CD4-positive, alpha-beta T cell treated with Interferon gamma for 1 hour (primary cell): ENCODE measurements around the gene ARPC4.

Source experiments
- DNase-seq: peaks from one replicate; pipeline ENCODE4 v3.0.0-alpha.2; 2020

ARPC4 gene

DNA sequence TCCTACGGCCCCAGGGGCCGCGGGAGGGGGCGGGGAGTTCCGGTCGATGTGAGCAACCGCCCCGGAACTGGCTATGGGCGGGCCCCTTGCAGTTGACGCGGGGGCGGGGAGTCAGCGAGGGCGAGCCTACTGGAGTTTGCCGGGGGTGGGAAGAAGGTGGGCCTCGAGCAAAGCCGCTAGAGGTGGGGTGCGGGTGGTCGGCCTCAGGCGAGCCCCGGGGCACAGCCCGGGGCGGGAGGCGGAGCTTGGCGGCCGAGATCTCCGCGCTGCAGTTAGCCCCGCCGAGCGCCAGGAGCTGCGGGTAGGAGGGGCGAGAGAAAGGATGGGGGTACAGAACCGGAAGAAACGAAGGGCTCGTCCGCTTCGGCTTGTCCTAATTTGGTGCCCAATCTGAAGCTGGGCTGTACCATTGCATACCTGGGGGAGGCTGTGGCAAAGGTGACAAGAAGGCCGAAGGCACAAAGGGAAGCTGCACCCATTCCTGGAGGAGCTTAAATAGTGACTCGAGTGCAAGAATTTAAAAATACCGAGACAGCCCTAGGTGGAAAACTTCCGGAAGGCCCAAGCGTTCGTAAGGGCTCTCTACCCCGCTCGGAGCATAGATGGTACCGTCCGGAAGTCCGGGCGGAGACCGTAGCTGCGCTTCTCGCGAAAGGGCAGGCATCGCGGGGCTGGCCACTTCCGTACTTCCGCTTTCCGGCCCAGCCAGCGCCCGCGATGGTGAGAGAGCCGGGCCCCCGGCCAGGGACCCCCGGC lies at the start of gene ARPC4, which contains the start of gene TADA3:
Gene ARPC4, plus strand, starts transcription at position 678 of the 756 bp plus-strand sequence. Its CDS starts 40 bp downstream, at position 718.
Gene TADA3, minus strand, starts transcription at position 69 of the 756 bp plus-strand sequence. CDS start 1,007 bp downstream, outside the sequence.
- peak; percentile 91 for DNase-seq

DNA sequence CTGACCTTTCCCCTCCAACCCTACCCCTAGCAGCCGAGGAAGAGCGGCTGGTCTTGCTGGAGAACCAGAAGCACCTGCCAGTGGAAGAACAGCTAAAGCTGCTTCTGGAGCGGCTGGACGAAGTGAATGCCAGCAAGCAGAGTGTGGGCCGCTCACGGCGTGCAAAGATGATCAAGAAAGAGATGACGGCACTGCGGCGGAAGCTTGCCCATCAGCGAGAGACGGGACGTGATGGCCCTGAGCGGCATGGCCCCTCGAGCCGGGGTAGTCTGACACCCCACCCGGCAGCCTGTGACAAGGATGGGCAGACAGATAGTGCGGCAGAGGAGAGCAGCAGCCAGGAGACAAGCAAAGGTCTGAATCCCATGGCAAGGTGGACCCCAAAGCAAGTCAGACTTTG lies 49.3 kb upstream of the ARPC4 start:
- DNase-seq = no peak

DNA sequence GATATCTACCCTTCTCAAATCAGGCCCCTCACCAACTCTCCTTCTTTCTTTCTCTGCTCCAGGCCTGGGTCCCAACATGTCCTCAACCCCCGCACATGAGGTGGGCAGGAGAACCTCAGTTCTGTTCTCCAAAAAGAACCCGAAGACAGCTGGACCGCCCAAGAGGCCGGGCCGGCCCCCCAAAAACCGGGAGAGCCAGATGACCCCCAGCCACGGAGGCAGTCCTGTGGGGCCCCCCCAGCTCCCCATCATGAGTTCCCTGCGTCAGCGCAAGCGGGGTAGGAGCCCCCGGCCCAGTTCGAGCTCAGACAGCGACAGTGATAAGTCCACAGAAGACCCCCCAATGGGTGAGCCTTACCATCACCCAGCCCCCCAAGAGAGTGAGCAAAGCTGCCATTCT lies 48.7 kb upstream of the ARPC4 start:
- DNase-seq = no peak

DNA sequence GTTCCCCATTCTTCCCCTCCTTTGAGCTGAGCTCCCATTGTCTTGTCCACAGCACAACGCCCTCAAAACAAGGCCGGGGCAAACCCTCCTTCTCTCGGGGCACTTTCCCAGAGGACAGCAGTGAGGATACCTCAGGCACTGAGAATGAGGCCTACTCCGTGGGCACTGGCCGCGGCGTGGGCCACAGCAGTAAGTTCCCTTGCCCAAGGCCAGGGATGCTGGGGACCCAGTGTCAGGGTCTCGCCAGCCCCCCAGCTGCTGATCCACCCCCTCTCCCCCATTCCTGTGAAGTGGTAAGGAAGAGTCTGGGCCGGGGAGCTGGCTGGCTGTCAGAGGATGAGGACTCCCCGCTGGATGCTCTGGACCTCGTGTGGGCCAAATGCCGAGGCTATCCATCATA lies 47.4 kb upstream of the ARPC4 start:
- no peak for DNase-seq

DNA sequence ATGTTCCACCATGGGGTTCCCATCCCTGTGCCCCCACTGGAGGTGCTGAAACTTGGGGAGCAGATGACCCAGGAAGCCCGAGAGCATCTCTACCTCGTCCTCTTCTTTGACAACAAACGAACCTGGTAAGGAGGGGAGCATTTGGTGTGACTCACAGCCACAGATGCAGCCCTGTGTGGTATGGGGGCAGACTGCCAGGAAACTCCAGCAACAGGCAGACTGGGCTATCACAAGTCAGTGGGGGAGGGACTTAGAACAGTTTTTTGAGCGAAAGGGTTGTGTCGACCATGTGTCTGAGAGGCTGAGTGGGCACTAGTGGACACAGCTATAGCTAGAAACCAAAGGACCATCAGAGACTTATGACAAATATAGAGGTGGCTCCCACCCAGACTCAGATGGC lies 46.6 kb upstream of the ARPC4 start:
- DNase-seq = no peak

DNA sequence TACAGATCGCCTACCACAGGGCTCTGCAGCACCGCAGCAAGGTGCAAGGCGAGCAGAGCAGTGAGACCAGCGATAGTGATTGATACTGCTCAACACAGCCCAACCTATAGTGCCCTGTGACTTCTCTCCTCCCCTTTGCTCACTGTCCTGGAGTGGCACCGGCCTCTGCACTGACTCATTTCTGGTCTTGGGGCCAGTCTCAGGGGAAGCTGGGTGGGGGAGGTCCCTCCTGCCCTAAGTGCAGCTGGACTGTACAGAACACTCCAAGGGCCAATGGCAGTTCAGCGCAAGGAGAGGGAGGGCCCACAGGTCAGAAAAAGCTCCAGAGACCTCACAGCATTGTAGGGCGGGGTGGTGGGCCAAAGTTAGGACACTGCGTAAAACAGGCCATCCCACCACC lies 45.6 kb upstream of the ARPC4 start:
- DNase-seq = no peak

DNA sequence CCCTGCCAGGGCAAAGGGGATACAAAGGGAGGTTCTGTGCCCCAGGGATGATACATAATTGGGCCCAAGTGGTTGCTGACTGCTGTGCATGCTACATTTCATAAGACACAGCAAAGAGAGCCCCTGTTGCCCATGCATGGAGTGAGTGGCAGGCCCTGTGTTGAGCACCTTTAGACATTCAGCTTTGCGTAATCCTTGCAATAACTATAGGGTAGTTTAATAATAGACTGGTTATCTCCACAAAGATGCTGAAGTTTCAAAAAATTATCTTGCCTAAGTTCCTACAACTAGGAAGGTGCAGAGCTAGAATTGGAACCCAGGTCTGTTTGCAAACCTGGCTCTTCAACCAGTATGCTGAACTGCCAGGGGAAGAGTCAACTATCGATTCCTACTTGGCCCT lies 44.9 kb upstream of the ARPC4 start:
- DNase-seq = no peak

DNA sequence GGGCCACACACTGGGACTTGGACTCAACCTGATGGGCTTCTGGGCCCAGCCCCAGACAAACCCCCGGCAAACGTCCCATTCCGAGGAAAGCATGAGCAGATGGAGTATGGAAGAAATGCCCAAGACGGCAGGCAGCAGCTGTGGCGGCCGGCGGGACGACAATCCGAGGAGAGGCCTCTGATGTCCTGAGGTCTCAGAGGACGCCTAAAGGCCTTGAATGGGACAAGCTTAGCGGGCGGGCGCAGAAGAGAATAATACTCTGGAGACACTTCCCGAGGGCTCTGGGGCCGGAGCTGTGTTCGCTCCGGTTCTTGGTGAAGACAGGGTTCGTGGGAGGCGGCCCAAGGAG lies 43.6 kb upstream of the ARPC4 start:
- DNase-seq = no peak

DNA sequence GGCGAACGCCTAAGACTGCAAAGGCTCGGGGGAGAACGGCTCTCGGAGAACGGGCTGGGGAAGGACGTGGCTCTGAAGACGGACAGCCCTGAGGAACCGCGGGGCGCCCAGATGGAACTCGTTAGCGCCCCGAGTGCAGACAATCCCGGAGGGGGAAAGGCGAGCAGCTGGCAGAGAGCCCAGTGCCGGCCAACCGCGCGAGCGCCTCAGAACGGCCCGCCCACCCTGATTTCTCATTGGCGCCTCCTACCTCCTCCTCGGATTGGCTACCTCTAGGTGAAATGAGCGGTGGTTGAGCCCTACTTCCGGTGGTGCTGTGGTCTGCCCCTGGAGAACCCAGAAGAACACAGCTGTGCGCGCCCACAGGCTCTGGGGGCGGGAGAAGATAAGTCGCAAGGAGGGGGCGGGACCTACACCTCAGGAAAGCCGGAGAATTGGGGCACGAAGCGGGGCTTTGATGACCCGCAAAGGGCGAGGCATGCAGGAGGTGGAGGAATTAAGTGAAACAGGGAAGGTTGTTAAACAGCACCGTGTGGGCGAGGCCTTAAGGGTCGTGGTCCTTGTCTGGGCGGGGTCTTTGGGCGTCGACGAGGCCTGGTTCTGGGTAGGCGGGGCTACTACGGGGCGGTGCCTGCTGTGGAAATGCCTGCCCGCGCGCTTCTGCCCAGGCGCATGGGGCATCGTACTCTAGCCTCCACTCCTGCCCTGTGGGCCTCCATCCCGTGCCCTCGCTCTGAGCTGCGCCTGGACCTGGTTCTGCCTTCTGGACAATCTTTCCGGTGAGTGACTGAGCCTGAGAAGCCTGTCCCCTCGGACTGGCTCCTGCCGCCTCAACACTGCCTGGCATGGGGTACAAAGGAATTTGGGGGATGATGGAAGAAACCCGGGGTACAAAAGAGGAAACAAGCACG lies 43.0 kb upstream of the ARPC4 start, which contains the start of gene OGG1:
Gene OGG1, plus strand, starts transcription at position 308 of the 911 bp plus-strand sequence. Its CDS starts 335 bp downstream, at position 643.
- peak; percentile 96 for DNase-seq

DNA sequence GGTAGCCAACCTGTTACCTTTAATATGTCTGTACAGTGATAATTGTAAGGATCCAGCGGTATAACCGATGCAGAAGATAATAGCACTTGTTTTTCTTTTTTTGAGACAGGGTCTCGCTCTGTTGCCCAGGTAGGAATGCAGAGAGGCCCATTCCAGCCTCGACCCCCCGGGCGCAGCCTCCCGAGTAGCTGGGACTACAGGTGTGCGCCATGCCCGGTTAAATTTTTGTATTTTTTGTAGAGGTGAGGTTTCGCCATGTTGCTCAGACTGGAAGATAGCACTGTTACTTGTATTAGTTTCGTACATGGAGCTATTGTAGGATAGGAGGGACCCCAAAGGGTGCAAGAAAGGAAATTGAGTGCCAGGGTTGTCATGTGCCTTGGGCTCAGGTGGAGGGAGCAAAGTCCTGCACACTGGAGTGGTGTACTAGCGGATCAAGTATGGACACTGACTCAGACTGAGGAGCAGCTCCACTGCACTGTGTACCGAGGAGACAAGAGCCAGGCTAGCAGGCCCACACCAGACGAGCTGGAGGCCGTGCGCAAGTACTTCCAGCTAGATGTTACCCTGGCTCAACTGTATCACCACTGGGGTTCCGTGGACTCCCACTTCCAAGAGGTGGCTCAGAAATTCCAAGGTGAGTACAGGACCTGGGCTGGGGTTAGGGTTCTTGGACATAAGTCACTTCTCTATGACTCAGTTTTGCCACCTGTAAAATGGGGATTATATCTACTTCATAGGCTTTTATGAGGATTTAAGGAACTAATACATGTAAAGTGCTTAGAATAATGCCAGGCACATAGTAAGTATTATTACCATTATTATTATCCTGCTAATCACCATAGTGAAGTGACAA lies 42.1 kb upstream of the ARPC4 start:
- no peak for DNase-seq

DNA sequence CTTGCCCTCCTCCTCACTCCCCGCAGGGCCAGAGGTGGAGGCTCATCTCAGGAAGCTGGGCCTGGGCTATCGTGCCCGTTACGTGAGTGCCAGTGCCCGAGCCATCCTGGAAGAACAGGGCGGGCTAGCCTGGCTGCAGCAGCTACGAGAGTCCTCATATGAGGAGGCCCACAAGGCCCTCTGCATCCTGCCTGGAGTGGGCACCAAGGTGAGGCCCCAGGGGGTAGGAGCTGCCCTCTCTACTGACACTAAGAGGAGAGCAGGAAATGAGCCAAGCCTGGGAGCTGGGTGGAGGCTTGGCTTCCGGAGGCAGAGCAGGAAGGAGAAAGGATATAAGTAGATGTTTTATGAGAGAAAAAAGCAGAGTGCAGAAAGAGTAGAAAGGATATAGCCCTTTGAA lies 38.2 kb upstream of the ARPC4 start:
- no peak for DNase-seq

DNA sequence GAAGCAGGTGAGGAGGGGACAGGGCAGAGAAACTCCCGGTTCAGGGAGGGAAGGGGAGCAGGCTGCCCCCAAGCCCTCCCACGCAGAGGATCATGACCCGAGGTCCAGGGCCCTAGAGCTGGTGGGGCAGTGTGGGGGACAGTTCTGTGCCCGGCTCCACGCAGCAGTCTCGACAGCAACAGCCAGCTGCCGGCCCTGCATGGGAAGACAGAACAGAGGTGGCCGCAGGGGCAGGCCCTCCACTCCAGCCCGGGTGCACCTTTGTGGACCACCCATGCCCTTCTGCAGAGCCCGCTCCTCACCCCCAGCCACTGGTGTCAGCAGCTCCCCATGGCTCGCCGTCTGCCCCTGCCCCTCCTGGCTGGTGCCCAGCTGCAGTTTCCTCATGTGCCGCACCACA lies 35.5 kb upstream of the ARPC4 start:
- DNase-seq = no peak

DNA sequence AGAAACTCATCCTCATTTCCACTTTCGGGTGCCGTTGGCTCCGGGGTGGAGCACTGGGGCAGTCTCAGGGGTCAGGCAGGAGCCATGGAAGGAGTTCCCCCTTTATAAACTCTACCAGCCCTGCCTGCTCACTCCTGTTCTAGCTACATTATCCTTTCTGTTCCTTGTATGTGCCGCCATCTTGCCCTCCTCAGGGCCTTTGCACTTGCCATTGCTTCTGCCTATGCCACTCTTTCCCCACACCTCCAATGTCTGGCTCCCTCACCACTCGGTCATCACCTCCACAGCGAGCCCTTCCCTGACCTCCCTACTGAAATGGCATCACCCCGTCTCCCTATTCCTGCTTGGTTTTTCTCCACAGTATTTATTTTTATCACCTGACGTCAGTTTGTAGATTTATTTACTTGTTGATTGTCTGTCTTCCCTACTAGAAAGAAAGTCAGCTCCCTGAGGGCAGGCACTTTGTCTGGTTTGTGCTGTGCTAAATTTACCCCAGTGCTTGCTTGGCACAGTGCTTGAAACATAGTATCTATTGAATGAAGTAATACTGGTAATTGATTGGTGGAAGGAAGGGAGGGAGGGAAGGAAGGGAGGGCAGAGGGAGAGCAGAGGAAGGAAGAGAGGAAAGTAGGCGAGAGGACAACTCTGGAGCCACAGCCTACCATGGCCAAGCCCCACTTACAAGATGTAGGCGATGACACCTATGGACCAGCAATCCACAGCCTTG lies 31.9 kb upstream of the ARPC4 start:
- no peak for DNase-seq

DNA sequence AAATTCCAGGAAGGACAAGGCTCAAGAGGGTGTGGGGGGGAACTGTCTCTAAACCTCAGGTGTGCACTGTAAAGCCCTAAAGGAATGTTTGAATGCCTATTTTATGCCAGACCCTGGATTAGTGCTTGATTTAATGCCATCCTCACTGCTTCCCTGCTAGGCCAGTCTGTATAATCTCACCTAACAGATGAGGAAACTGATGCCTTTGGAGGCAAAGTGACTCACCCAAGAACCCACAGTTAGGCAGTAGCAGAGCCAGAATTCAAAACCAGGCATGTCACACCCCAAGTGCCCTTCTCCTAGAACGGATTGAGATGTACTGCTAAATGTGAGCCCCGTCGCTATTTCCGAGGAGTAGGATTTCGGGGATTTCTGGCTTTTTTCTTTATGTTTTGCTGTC lies 31.0 kb upstream of the ARPC4 start:
- DNase-seq = no peak

DNA sequence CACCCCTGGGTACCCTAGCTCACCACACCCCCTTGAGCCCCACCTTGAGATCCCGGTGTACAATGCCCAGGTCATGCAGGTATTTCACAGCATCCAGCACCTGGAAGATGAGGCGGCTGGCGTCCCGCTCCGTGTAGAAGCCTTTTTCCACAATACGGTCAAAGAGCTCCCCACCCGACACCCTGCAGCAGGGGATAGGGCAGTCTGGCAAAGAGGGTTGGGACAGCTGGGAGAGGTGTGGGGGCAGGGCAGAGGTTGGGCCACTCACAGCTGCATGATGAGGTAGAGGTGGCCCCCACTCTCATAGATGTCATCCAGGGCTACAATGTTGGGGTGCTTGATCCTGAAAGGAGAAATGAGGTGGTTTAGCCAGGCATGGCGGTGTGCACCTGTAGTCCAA lies 30.0 kb upstream of the ARPC4 start:
- no peak for DNase-seq

DNA sequence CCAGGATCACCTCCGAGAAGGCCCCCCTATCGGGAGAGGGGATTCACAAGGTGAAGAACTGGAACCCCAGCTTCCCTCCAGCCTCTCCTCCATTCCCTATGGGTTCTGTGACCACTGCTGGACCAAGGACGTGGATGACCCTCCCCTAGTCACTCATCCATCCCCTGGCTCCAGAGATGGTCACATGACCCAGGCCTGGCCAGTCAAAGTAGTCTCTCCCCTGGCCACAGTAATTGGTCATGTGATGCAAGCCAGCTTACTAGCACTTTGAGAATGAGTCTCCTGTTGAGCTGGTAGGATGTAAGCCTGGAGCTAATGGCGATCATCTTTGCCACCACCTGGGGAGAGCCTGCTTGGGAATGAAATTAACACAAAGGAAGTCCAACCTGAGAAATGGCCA lies 27.0 kb upstream of the ARPC4 start:
- DNase-seq = no peak

DNA sequence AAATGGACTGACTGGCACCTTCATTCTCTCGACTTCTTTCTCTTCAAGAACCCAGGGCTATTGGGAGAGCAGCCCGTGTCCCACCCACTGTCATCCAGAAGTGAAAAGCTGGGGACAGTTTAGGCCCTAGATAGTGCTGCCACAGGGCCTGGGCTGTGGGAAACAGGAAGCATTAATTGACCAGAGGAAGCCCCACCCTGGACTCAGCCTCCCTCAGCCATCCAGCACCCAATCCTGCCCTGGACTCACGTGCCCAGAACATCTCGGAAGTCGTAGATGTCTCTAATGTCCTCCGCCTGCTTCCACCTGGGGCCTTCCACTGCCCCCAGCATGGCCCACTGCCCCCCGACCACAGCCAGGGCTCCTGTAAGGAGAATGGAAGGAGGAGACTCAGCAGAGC lies 25.5 kb upstream of the ARPC4 start:
- DNase-seq = peak; percentile 22

DNA sequence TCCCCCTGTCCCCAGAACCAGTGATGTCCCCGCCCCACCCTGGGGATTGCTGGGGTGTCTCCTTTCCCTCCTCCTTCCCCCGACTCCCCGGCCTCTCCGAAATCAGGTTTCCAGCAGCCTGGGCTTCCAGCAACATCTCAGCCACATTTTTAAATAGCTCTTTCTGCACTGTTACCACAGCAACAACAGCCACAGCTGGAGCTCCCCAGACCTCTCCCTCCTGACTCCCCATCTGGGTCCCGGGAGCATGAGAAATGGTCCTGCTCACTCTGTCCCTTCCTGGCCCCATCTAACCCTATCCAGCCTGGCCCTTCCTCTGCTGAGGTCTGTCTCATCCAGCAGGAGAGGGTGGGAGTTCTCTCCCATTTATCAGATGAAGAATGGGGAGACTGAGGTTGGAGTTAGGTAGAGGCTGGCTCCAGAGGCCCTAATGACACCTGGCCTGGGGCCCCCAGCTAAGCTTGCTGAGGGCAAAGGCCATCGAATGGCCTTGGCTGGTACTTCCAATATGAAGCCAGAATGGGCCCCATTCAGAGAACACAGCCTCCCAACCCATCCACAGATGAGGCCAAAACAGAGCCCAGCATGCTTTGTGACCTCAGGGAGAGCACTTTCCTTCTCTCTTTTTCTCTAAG lies 24.6 kb upstream of the ARPC4 start:
- no peak for DNase-seq

DNA sequence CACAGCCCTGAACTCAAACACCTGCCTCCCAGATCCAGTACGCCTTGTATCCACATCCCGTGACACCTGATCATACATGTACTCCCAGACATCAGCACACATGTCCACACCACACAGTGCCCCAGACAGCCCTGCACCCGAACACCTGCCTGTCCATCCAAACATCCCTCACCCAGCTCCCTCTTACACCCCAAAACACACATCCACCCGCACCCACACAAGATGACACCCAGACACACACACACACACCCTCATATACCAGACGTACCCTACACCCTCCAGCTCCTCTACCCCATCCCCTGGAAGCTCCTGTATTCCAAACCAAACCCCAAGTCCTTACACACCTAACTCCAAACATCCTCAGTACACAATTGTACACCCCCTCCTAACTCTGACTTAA lies 23.9 kb upstream of the ARPC4 start:
- DNase-seq = no peak

DNA sequence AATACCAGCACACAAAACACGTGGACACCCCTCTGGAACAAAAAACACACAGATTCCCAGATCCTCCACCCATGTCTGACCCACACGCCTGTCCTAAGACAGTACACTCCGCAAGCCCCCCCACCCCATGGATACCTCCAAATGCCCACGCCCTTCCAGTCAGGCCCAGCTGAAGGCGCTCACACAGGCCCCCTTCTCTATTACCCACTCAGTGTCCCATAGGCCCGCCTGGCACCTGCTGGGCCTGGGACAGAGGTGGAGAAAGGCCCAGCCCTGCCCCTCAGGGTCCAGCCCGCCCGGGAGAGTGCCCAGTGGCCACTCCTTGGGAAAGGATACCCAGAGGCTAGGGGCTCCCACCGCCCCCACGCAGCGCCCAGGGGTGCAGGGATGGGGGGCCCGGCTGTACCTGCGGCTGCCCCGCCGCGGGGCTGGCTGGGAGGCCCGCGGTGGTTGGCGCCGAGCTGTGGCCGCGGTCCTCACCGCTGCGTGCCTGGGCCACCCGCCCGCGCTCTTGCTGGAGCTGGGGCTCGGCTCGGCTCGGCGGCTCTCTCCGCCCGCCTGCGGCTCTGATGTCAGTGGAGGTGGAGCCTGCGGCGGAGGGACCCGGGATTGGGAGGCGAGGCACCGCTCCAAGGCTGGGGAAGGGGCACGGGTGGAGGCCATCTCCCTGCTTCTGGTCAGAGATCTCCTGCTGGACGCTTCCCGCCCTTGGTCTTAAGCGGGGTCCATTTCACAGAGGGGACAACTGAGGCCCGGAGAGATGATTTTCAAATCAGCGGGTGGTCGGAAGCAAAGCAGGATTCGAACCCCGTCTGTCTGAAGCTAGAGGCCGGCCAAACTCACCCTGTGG lies 23.2 kb upstream of the ARPC4 start, which contains the start of gene CAMK1:
Gene CAMK1, minus strand, starts transcription at position 522 of the 850 bp plus-strand sequence. CDS start 2,198 bp downstream, outside the sequence.
- DNase-seq = peak; percentile 56
